ENCODE data around the gene TEKT1.

DNA sequence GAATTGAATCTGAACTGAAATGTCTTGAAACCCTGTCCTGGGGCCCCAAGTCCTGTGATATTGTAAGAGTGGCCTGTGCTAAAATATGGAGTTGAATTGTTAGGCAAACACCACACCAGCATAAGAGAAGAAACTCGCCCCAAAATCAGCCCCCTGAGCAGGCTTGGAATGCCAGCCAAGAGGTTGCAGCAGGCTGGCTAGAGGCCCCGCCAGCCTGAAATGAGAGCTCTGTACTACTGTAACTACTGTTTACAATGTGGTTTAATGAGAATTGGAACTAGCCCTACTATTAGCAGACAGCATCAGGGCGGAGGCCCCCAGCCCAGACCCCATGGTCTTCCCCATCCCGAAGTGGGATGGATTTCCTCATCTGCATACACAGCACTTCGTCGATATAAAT is 31.8 kb downstream of the TEKT1 start:
- TF ChIP-seq, protein P1, sequence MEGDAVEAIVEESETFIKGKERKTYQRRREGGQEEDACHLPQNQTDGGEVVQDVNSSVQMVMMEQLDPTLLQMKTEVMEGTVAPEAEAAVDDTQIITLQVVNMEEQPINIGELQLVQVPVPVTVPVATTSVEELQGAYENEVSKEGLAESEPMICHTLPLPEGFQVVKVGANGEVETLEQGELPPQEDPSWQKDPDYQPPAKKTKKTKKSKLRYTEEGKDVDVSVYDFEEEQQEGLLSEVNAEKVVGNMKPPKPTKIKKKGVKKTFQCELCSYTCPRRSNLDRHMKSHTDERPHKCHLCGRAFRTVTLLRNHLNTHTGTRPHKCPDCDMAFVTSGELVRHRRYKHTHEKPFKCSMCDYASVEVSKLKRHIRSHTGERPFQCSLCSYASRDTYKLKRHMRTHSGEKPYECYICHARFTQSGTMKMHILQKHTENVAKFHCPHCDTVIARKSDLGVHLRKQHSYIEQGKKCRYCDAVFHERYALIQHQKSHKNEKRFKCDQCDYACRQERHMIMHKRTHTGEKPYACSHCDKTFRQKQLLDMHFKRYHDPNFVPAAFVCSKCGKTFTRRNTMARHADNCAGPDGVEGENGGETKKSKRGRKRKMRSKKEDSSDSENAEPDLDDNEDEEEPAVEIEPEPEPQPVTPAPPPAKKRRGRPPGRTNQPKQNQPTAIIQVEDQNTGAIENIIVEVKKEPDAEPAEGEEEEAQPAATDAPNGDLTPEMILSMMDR (optimal IDR thresholded peaks at IDR 0.05 in 1 of 3, IDR thresholded peaks at IDR 0.05 in 1 of 3, conservative IDR thresholded peaks at IDR 0.05 in 1 of 3; ENCODE audit: extremely low read depth in 1 of 3, insufficient read depth in 2 of 3, low read length in 3 of 3) = no peak
- no peak for TF ChIP-seq EZH2 (IDR thresholded peaks at IDR 0.05; ENCODE audit: low read length)

All from keratinocyte (primary cell).